Vagina (tissue), 2 donors: ENCODE results near the gene PKN3.
"Not testable (repeated sequence)": the region's sequence is repeated elsewhere in the genome, so short reads cannot be mapped to it uniquely, and the experiment has no call there.

Experiments
- POLR2A ChIP-seq, 2 donors: fragments of 450-650 bp; IDR thresholded peaks; one replicate each; pipeline ENCODE4 v1.6.1; 2017; ENCODE audit warnings: antibody characterized with exemption in 2 of 2, mild to moderate bottlenecking in 2 of 2, moderate library complexity in 2 of 2
- POLR2AphosphoS5 ChIP-seq, 2 donors: sonication (generic); formaldehyde crosslinking; IDR thresholded peaks; one replicate each; pipeline ENCODE4 v1.9.0; 2017; ENCODE audit warnings: antibody characterized with exemption in 2 of 2, mild to moderate bottlenecking in 2 of 2, low read depth in 1 of 2; ENCODE audit not compliant: insufficient read depth in 1 of 2
- TF ChIP-seq, protein P1 (sequence below), 3 experiments: fragments of 450-650 bp in 2 of 3; fragments of 200-600 bp in 1 of 3; sonication (generic) in 1 of 3; IDR thresholded peaks; one replicate each; pipeline ENCODE4 v1.5.1; 2017 to 2019; ENCODE audit warnings: antibody characterized with exemption in 3 of 3, mild to moderate bottlenecking in 2 of 3, moderate library complexity in 2 of 3

DNA sequence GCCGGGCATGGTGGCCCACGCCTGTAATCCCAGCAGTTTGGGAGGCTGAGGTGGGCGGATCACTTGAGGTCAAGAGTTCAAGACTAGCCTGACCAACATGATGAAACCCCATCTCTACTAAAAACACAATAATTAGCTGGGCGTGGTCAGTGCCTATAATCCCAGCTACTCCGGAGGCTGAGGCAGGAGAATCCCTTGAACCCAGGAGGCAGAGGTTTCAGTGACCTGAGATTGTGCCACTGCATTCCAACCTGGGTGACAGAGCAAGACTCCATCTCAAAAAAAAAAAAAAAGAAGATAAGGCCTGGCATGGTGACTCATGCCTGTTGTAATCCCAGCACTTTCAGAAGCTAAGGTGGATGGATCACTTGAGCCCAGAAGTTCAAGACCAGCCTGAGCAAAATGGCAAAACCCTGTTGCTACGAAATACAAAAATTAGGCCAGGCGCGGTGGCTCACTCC, 35.8 kb upstream of the PKN3 start:
- TF ChIP-seq, protein P1, sequence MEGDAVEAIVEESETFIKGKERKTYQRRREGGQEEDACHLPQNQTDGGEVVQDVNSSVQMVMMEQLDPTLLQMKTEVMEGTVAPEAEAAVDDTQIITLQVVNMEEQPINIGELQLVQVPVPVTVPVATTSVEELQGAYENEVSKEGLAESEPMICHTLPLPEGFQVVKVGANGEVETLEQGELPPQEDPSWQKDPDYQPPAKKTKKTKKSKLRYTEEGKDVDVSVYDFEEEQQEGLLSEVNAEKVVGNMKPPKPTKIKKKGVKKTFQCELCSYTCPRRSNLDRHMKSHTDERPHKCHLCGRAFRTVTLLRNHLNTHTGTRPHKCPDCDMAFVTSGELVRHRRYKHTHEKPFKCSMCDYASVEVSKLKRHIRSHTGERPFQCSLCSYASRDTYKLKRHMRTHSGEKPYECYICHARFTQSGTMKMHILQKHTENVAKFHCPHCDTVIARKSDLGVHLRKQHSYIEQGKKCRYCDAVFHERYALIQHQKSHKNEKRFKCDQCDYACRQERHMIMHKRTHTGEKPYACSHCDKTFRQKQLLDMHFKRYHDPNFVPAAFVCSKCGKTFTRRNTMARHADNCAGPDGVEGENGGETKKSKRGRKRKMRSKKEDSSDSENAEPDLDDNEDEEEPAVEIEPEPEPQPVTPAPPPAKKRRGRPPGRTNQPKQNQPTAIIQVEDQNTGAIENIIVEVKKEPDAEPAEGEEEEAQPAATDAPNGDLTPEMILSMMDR (IDR thresholded peaks at IDR 0.05) = not testable (repeated sequence)
- TF ChIP-seq POLR2AphosphoS5 (IDR thresholded peaks at IDR 0.05; ENCODE audit: insufficient read depth in 1 of 2, low read depth in 1 of 2); POLR2A (IDR thresholded peaks at IDR 0.05): not testable (repeated sequence)
